Glomerular visceral epithelial cell (primary cell): Measurements from ENCODE around the gene FOXN3.

Experiments
- DNase-seq: peaks from one replicate; pipeline ENCODE4 v3.0.0-alpha.2; 2016; ENCODE audit errors: extremely low spot score

The FOXN3 gene, protein sequence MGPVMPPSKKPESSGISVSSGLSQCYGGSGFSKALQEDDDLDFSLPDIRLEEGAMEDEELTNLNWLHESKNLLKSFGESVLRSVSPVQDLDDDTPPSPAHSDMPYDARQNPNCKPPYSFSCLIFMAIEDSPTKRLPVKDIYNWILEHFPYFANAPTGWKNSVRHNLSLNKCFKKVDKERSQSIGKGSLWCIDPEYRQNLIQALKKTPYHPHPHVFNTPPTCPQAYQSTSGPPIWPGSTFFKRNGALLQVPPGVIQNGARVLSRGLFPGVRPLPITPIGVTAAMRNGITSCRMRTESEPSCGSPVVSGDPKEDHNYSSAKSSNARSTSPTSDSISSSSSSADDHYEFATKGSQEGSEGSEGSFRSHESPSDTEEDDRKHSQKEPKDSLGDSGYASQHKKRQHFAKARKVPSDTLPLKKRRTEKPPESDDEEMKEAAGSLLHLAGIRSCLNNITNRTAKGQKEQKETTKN

GRCh38 chr14:89417091-89417464 is at the start of gene FOXN3:
FOXN3 (minus strand) TSS chr14:89417233; CDS start chr14:89412476, 4,757 bp downstream.
- DNase-seq, result peak; percentile 92

- DNase-seq, result no peak
These were observed 49.5 kb upstream of the FOXN3 start for GRCh38 chr14:89466484-89466883.

DNA sequence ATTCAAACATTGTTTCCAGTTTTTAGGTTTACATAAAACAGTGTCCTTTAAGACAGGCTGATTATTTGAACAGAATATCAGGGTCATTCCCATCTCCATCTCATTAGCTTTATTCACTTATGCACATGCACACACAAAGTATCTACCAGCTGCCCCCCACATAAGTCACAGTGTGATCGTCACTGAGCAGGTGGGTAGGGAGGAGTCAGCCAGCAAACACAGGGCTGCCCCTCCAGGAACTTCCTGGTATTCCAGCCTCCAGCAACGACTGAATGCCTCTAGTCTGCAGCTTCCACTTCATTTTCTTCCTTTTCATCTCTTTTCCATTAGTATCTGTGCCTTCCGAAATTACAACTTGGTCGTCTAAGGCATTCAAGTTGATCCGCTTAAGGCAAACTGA is 48.8 kb upstream of the FOXN3 start:
- DNase-seq, result no peak

GRCh38 chr14:89461256-89461655 is 44.2 kb upstream of the FOXN3 start:
- no peak for DNase-seq

DNA sequence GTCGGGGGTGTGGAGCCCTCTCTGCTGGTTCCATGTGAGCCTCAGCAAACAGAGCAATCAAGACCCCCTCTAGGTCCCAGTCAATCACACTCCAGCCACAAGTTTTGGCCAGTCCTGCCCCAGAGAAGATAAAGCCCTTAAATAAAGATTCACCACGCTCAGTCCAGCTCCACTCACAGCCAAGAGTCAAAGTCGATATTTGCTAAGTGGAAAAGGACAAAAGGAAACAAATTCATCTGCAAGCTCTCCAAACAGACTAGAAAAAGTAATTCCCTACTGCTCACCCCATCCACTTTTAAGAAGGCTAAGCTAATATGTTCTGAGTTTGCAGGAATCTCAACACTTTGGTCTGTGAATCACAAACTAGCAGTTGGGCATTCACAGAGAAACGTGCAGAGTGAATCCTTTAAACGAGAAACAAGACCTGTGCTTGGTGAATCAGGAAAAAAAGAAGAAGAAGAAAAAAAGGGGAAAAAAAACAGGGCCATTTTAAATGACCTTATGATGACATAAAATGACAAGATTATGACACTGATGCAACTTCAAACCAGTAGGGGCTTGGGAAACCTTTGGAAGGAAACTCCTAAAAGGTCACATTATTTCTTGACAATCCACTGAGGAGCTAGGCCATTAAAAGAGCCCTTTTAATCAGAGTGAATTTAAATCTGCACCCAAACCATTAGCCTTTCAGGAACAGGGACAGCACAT is 41.8 kb upstream of the FOXN3 start:
- no peak for DNase-seq

- DNase-seq, result no peak
These were observed 40.0 kb upstream of the FOXN3 start for GRCh38 chr14:89457007-89457406.

DNA sequence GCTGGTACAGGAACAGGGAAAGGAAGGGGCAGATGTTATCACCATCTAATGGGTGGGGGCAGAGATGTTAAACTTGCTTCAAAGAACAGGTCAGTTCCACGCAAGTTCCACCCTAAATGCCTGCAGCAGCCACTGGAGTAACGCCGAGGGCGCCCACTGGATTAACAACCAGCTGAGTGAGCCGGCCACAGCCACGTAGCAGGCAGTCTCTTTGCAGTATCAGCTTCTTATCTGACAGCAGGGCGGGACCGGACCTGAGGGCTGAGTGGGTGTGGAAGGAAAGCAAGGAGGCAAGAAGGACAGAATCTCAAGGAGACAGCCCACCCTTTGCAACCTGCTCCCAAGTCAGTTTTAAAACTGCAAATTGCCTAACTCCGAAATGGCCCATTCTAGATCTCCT is 38.4 kb upstream of the FOXN3 start:
- no peak for DNase-seq

DNA sequence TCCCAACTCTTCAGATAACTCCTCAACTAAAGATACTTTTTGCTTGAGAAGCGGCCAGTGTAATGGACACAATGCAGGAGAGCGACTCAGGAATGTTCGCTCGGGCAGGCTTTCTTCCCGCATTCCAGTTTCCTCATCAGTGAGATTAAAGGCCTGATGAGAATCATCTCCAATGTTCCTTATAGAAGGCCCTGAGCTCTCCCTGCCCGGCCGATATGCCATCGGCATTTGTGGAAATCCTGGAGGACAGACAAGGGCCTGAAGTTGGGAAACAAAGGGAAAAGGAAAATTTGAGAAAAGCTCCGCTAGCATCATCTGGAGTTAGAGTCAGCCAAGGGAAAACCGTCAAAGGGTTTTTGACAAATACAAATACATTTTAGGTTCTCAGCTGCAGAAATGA is 38.0 kb upstream of the FOXN3 start:
- no peak for DNase-seq

GRCh38 chr14:89452281-89452680 is 35.2 kb upstream of the FOXN3 start:
- DNase-seq, result no peak

DNA sequence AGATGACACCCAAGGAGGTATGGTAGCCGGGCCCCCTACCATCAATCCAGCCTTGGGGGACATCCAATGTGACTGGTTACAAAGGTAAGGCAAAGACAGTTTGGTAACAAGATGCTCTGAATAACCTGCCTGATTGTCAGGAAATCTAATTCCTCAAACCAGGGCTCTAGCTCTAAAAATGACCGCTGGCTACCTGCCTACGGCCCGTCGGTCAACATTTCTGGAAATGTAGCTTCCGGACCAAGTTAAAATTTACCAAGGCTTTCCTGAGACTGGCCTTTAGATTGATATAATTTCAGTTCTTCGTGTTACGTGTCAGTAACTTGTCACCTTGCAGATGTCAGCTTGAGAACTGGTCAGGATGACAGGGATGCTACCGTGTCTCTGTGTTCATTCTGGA is 34.2 kb upstream of the FOXN3 start:
- no peak for DNase-seq

DNA sequence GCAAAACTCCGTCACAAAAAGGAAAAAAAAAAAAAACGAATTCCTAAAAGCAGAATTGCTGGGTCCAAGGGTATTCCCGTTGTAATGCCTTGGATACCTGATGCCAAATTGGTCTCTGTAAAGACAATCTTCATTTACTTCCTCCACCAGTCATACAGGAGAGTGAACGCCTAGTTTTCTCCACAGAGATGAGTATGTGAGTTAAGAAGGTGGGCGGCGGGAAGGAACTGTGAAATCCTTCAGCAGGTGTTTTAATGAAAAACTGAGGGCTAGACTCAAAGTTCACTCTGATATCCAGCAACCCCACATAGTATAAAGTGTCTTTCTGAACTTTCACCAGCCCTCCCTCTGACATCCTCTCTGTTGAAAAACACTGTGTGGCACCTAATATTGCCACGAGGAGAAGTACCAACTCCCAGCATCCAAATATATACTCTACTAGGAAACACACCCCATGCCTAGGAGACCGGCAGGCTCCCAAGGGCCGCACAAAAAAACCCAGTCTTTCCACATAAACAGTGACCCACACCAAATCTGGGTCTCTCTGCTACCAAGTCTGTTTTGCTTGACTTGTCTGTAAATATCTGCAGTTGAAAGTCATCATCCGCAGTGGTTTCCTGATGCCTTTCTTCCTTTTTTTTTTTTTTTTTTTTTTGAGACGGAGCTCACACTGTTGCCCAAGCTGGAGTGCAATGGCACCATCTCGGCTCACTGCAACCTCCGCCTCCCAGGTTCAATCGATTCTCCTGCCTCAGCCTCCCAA is 30.3 kb upstream of the FOXN3 start:
- DNase-seq, result no peak

GRCh38 chr14:89445273-89445973 is 28.4 kb upstream of the FOXN3 start:
- DNase-seq, result peak; percentile 22

DNA sequence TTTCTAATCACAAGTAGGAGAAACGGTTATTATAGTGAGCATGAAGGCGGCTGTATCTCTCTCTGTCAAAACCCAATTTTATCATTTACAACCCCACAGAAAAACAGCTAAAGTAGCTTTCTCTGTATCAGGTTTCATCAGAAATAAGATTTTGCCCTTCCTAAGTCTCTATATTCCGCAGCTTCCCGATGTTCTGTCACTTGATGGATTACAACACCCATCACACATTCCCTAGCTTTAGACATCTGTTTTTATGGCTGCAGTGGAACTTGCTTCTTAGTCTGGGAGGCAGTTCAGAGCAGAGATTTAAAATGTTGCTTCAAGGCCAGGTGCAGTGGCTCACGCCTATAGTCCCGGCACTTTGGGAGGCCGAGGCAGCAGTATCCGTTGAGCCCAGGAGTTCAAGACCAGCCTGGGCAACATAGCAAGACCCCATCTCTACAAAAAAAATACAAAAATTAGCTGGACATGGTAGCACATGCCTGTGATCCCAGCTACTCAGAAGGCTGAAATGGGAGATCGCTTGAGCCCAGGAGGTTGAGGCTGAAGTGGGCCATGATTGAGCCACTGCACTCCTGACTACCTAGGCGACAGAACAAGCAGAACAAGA is 27.6 kb upstream of the FOXN3 start:
- no peak for DNase-seq

DNA sequence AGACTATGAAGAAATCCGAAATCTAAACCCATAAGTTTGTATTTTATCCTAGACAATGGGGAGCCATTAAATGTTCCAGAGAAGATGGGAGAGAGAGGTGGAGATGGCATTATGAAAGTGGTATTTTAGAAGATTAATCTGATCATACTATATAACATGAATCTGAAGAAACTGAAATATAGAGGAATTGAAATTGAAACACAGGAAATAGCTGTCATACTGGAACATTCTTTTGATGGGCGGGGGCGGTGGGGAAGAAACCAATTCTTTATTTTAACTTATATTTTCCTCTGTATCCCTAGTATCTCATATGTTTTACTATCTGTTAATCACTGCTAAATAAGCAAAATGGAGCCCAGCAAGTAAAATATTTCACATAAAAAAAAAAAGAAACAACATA is 27.0 kb upstream of the FOXN3 start:
- DNase-seq, result no peak

GRCh38 chr14:89443042-89443629 is 26.1 kb upstream of the FOXN3 start:
- no peak for DNase-seq

DNA sequence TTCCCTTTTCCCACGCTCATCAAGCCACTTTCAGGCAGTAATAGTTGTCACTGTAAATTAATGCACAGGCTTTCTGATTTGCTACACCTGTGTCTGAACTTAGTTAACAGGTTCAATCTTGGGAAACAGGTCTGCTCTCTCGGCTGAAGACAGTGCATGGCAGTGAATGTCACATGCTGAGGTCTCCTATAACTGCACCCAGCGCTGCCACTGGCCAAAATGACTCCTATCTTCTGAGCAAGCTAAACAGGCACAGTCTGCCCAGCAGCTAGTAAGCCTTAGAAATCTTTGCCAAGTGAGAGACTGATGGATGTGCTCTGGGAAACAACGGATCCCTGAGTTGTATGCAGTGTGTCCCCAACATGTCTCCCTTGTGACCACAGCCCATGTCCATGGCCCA is 25.2 kb upstream of the FOXN3 start:
- DNase-seq, result no peak

DNA sequence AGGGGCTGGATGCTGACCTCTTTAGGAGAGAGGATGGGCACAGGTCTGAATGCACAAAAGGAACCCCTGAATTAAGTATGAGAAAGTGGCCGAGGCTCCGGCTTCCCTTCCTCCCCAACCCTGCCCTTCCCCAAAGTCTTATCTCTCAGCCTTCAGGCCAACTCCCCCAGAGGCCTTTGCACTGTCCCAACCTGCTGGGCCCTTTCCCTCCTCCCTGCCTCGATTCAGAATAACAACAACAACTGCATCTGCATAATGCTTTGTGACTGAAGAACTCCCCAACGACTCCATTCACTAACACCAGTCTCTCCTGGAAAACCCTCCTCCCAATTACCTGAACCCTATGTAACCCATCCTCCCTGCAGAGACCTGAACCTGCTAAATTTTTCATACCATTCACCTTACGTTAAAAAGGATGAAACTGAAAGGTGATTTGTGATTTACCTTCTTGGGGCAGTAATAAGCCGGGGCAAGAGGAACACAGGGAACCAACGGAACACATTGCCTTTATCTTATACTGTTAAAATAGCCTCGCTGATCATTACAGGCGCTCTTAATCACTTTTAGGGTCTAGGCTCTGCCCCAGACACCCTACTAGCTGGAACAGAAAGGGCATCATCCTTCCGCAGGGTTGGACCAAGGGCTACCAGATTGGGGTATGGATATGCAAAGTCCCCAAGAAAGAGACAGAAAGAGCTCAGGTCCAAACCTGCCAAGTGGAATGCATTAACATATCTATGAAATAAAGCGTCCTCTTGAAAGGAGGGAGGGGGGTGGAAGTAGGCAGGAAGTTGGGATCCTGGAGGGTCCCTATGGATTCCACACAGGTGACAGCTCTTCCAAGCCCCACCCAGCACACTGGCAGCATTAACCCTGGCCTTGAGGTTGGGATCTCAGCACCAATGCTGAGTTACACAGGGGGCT is 24.2 kb upstream of the FOXN3 start:
- DNase-seq, result no peak

DNA sequence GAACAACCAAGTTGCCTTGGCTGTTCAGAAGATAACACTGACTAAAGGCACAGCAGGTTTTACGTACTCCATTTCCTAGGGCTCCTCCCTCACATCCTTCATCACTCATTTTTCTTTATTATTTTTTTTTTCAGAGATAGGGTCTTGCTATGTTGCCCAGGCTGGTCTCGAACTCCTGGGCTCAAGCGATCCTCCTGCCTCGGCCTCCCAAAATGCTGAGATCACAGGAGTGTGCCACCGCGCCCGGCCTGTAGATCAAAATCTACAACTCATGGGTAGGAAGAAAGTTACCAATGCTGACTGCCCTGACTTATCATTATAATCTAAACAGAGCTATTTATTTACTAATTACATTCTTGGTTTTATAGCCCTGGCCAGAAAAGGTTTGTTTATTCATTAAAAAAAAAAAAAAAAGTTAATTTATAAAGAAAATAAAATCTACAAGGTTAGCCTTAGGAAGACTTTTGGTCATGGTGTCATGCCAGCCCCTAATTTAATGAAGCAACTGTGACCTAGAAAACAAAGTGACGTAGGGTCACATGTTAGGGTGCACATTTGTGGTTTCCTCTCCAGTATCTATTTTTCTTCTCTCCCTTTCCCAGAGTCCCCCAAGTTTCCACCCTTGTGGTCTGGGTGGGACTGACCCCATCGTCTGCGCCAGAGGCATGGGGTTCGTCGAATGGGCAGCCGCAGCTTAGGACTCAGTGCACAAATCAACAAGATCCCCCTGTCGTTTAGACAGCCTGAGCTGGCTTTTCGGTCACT is 19.0 kb upstream of the FOXN3 start:
- no peak for DNase-seq

GRCh38 chr14:89435492-89435891 is 18.5 kb upstream of the FOXN3 start:
- DNase-seq, result peak; percentile 73
